Thyroid gland (tissue), 4 donors: ENCODE results near the gene CAVIN1. TPM values are rescaled to one million over a fixed set of nuclear protein-coding genes. Genes with fewer than 3 reads are reported as not detected.

Source experiments
- DNase-seq, 2 donors: peaks; one replicate each; pipeline ENCODE4 v3.0.0-alpha.2; 2019
- H3K27ac ChIP-seq, 3 donors: fragments of 200-600 bp; sonication (generic); 1 replicate in 2 of 3; 2 replicates in 1 of 3; pipeline ENCODE4 v1.5.1; 2016 to 2019; ENCODE audit warnings: mild to moderate bottlenecking in 1 of 3, moderate library complexity in 1 of 3
- H3K27me3 ChIP-seq: fragments of 200-600 bp; sonication (generic); one replicate; pipeline ENCODE4 v1.5.1; 2019
- H3K36me3 ChIP-seq, 2 donors: fragments of 200-600 bp; sonication (generic); one replicate each; pipeline ENCODE4 v1.5.1; 2016 to 2019
- H3K4me1 ChIP-seq, 2 donors: fragments of 200-600 bp; sonication (generic); one replicate each; pipeline ENCODE4 v1.5.1; 2017 to 2019
- H3K4me3 ChIP-seq, 3 donors: fragments of 200-600 bp; sonication (generic); replicated peaks in 1 of 3; 1 replicate in 2 of 3; 2 replicates in 1 of 3; pipeline ENCODE4 v1.5.1; 2016; ENCODE audit warnings: mild to moderate bottlenecking in 1 of 3
- H3K9me3 ChIP-seq: fragments of 200-600 bp; sonication (generic); one replicate; pipeline ENCODE4 v1.5.1; 2017
- POLR2A ChIP-seq, 2 donors: fragments of 450-650 bp; IDR thresholded peaks; one replicate each; pipeline ENCODE4 v1.6.1; 2017; ENCODE audit warnings: antibody characterized with exemption in 2 of 2, mild to moderate bottlenecking in 2 of 2, moderate library complexity in 1 of 2
- WGBS, 2 donors: methylation state at CpG; one replicate each; pipeline ENCODE4 v1.1.5; 2017; 5-methylcytosine and 5-hydroxymethylcytosine counted together
- intact Hi-C: fragments of 100-400 bp; cut with DNase I; formaldehyde crosslinking; loops from one replicate; pipeline ENCODE4 v1.15.1; 2023
- total RNA-seq, 4 donors: library from RNA; depleted of rRNA; stranded (reverse); fragments of >200 nt; gene quantifications; one replicate each; pipeline ENCODE4 v1.2.3, GENCODE V29; 2016
- TF ChIP-seq, protein P1 (sequence below), 6 experiments: fragments of 200-600 bp in 3 of 6; fragments of 450-650 bp in 3 of 6; sonication (generic) in 3 of 6; IDR thresholded peaks; one replicate each; pipeline ENCODE4 v1.5.1; 2016 to 2019; ENCODE audit warnings: antibody characterized with exemption in 6 of 6, mild to moderate bottlenecking in 2 of 6, inconsistent platforms in 1 of 6, moderate library complexity in 1 of 6

CAVIN1 gene
- total RNA-seq, 4 donors from 2014 or later, result 173 to 199 (median 187) TPM

DNA sequence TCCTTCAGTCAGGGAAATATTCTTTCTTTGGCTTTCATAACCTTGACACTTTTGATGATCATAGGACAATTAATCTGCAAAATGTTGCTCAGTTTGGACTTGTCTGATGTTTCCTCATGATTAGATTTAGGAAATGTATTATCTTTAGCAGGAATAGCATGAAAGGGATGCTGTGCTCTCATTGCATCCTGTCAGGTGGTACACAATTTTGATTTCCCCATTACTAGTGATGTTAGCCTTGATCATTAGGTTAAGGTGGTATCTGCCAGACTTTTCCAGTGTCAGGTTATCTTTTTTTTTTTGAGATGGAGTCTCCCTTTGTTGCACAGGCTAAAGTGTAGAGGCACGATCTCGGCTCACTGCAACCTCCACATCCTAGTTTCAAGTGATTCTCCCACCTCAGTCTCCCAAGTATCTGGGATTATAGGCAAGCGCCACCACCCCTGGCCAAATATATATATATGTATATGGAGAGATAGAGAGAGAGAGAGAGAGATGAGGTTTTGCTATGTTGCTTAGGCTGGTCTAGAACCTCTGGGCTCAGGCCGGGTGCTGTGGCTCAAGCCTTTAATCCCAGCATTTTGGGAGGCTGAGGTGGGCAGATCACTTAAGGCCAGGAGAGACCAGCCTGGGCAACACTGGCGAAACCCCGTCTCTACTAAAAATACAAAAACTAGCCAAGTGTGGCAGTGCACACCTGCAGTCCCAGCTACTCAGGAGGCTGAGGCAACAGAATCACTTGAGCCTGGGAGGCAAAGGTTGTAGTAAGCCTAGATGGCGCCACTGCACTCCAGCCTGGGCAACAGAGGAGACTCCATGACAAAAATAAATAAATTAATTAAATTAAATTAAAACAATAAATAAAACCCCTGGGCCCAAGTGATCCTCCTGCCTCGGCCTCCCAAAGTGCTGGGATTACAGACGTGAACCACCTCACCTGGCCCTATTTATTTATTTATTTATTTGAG, 15.8 kb upstream of the CAVIN1 start:
- H3K9me3 ChIP-seq, result no peaks in the 10 kb centered on the region
- H3K4me1 ChIP-seq, result peaks cover 0 to 4% of the 10 kb centered on the region in 2 donors
- H3K36me3 ChIP-seq, result no peaks in the 10 kb centered on the region
- H3K27ac ChIP-seq, result no peak overlapping the region
- no peaks in the 10 kb centered on the region for H3K27me3 ChIP-seq
- DNase-seq, result peak; percentile 25 to 36
- H3K4me3 ChIP-seq, result no peak overlapping the region
- TF ChIP-seq POLR2A (IDR thresholded peaks at IDR 0.05), result no peak
- TF ChIP-seq, protein P1, sequence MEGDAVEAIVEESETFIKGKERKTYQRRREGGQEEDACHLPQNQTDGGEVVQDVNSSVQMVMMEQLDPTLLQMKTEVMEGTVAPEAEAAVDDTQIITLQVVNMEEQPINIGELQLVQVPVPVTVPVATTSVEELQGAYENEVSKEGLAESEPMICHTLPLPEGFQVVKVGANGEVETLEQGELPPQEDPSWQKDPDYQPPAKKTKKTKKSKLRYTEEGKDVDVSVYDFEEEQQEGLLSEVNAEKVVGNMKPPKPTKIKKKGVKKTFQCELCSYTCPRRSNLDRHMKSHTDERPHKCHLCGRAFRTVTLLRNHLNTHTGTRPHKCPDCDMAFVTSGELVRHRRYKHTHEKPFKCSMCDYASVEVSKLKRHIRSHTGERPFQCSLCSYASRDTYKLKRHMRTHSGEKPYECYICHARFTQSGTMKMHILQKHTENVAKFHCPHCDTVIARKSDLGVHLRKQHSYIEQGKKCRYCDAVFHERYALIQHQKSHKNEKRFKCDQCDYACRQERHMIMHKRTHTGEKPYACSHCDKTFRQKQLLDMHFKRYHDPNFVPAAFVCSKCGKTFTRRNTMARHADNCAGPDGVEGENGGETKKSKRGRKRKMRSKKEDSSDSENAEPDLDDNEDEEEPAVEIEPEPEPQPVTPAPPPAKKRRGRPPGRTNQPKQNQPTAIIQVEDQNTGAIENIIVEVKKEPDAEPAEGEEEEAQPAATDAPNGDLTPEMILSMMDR (IDR thresholded peaks at IDR 0.05), result peak in 2 of 6 experiments; percentile 9 to 43
- WGBS, 2 donors, result 77 to 80% methylated on average over 9 of the region's 9 CpGs
- intact Hi-C loops, result no loop called here

DNA sequence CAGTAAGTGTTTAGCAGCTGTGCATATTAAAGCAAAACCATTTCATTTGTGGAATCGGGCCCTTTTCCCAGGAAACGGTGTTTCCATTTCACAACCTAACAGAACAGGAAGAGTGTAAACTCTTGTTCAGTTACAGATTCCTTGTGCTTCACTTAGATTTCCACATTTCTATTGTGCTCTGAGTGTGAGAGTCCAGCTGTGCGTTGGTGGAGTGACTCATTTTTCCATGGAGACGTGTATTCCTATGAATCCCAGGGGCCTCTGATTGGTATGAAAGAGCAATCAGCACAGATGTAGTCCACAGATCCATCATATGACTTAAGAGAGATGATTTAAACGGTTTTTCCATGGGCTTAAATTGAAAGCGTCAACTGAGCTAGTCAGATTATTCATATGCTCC, 13.3 kb upstream of the CAVIN1 start:
- no peaks in the 10 kb centered on the region for H3K9me3 ChIP-seq
- no peak overlapping the region for H3K4me3 ChIP-seq
- peaks cover 0 to 4% of the 10 kb centered on the region in 2 donors for H3K4me1 ChIP-seq
- TF ChIP-seq POLR2A (IDR thresholded peaks at IDR 0.05), result no peak
- no peak for DNase-seq
- no peaks in the 10 kb centered on the region for H3K27me3 ChIP-seq
- intact Hi-C loops, result no loop called here
- 67 to 69% methylated on average over 6 of the region's 6 CpGs for WGBS, 2 donors
- peak overlapping the region in 2 of 3 donors; percentile 53 to 64 for H3K27ac ChIP-seq
- no peaks in the 10 kb centered on the region for H3K36me3 ChIP-seq

- no peak for DNase-seq
- TF ChIP-seq POLR2A (IDR thresholded peaks at IDR 0.05), result no peak
- TF ChIP-seq, protein P1 (IDR thresholded peaks at IDR 0.05), result no peak
- Histone ChIP-seq H3K4me1 (peaks cover 0 to 5% of the 10 kb centered on the region in 2 donors), H3K36me3 (no peaks in the 10 kb centered on the region), H3K27me3 (no peaks in the 10 kb centered on the region), H3K4me3 (no peak overlapping the region), H3K27ac (no peak overlapping the region), H3K9me3 (no peaks in the 10 kb centered on the region)
- intact Hi-C loops, result no loop called here
- WGBS, 2 donors, result 56 to 60% methylated on average over 3 of the region's 3 CpGs
These were observed 8.7 kb upstream of the CAVIN1 start for GRCh38 chr17:42431758-42432161.

GRCh38 chr17:42429726-42430447, 6.8 kb upstream of the CAVIN1 start:
- Histone ChIP-seq H3K4me3 (no peak overlapping the region), H3K9me3 (no peaks in the 10 kb centered on the region), H3K27ac (no peak overlapping the region), H3K4me1 (peaks cover 0 to 4% of the 10 kb centered on the region in 2 donors), H3K27me3 (no peaks in the 10 kb centered on the region), H3K36me3 (no peaks in the 10 kb centered on the region)
- 74 to 76% methylated on average over 3 of the region's 3 CpGs for WGBS, 2 donors
- TF ChIP-seq, protein P1 (IDR thresholded peaks at IDR 0.05), result no peak
- TF ChIP-seq POLR2A (IDR thresholded peaks at IDR 0.05), result no peak
- no peak for DNase-seq
- intact Hi-C loops, result no loop called here

DNA sequence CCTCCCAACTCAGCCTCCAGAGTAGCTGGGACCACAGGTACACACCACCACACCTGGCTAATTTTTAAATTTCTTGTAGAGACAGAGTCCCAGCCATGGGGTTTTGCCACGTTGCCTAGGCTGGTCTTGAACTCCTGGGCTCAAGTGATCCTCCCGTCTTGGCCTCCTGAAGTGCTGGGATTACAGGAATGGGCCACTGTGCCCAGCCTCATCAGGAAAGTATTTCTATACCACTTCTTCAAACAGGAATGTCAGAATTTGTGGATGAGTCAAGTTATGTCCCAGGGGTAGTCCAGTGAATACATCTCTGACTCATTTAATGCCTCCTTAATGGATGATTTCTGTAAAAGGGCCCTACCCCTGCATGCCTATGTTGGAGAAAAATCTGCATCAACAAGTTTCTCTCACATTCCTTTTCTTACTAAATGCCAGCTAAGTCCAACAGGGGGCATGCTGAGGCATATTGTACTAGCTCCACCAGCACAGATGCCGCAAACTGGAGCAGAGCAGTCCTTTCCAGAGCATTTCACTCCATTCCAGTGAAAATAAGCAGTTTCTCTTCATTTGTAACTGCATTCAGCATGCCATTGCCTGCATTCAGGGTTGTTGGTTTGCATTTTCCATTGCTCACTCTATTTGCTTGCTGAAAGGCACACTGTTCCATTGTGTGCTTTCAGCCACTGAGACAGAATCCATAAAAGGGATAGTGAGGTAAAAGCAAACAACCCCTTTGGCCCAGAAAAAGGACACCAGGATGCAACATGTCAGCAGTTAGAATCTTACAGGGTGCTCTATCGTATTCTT, 5.3 kb upstream of the CAVIN1 start:
- Histone ChIP-seq H3K9me3 (no peaks in the 10 kb centered on the region), H3K36me3 (no peaks in the 10 kb centered on the region), H3K27me3 (no peaks in the 10 kb centered on the region), H3K4me3 (no peak overlapping the region), H3K4me1 (peaks cover 4 to 11% of the 10 kb centered on the region in 2 donors), H3K27ac (peak overlapping the region in 1 of 3 donors; percentile 36)
- WGBS, 2 donors, result 43 to 46% methylated on average over 4 of the region's 4 CpGs
- peak; percentile 64 to 72 for DNase-seq
- intact Hi-C loops, result no loop called here
- no peak for TF ChIP-seq POLR2A (IDR thresholded peaks at IDR 0.05)
- TF ChIP-seq, protein P1 (IDR thresholded peaks at IDR 0.05), result peak; percentile 37 to 79 (median 74)
